Retina (tissue), 1 donor: Measurements from ENCODE around the gene CIC.

Source experiments
- DNase-seq: peaks from one replicate; pipeline ENCODE4 v3.0.0-alpha.2; 2016

CIC gene

GRCh38 chr19:42244347-42245220, 24.5 kb upstream of the CIC start:
- DNase-seq, result peak; percentile 97

GRCh38 chr19:42245231-42245630, 23.8 kb upstream of the CIC start:
- DNase-seq, result no peak

GRCh38 chr19:42246143-42246921, 22.7 kb upstream of the CIC start:
- DNase-seq, result peak; percentile 52

DNA sequence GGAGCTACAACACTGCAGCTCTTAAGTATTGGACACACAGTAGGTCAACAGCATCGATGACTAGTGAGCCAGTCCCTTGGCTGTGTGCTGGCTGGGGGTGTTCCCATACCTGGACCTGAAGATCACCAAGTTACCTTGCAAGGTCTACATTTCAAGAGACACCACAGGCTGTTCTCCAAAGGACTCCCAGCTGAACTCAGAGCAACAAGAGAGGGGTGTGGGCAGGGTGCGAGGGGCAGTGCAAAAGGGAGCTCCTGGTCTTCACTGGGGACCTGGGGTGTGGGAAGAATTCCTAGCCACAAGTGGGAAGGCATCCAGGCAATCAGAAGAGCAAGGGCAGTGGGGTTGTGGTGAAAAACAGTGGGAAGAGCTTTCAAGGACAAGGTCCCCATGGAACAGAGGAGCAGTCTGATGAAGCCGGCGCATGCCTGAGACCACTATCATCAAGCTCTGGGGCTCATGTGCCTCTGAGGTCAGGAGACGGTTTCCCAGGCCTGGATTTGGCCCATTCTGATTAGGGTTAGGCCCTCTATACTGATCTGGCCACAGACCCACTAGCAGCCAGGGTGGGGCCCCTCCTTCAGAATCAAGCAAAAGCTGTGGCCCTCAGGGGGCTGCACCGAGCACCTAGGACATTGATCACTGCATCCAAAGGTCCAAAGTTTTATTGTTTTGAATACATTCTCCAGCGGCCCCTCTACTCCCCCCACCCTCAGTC, 22.0 kb upstream of the CIC start:
- DNase-seq, result peak; percentile 18

DNA sequence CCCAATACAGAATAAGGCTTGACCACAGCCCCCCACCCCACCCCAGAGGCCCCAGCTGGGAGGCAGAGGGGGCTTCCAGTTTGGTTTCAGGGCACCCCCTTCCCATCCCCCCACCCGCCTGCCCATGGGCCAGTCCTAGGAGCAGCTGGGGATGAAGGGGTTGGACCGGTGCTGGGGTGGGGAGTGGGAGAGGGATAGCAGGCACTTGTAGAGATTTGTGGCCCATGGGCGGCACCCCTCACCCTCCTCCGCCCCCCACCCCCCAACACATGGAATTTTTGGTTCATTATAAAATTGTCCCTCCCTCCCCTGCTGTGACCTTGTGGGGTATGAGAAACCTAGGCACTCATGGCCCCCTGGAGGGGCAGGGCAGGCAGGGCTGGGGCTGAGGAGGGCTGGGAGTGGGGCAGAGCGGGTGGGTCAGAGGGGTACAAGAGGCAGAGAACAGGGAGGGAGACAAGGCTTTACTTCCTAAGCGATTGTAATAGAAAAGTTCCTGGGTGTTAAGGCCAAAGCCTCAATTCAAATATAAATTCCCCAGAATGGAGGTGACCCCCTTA, 21.3 kb upstream of the CIC start:
- DNase-seq, result no peak

- no peak for DNase-seq
These were observed 20.5 kb upstream of the CIC start for GRCh38 chr19:42248270-42249148.

GRCh38 chr19:42249149-42249750, 19.8 kb upstream of the CIC start:
- DNase-seq, result no peak

GRCh38 chr19:42249769-42250168, 19.3 kb upstream of the CIC start:
- DNase-seq, result no peak

DNA sequence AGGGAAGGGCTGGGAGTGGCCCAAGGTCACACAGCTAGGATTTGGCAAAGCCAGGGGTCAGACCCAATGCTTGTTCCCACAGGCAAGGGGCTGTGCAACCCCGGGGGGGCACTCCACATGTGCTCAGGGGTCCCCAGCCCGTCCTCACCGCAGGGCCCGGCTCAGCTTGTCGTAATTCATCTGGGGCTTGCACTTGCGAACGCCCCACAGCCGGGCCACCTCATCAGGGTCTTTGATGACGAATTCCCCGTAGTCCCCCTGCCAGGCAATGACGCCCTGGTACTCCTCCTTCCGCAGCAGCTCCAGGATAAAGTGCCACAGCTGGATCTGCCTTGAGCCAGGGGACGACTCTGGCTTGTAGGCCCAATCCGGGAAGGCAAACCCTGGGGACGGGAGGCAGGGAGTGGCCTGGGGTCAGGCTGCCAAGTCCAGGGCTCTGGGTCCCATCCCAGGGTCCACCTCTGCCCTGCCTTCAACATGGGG, 18.8 kb upstream of the CIC start:
- DNase-seq, result peak; percentile 27

DNA sequence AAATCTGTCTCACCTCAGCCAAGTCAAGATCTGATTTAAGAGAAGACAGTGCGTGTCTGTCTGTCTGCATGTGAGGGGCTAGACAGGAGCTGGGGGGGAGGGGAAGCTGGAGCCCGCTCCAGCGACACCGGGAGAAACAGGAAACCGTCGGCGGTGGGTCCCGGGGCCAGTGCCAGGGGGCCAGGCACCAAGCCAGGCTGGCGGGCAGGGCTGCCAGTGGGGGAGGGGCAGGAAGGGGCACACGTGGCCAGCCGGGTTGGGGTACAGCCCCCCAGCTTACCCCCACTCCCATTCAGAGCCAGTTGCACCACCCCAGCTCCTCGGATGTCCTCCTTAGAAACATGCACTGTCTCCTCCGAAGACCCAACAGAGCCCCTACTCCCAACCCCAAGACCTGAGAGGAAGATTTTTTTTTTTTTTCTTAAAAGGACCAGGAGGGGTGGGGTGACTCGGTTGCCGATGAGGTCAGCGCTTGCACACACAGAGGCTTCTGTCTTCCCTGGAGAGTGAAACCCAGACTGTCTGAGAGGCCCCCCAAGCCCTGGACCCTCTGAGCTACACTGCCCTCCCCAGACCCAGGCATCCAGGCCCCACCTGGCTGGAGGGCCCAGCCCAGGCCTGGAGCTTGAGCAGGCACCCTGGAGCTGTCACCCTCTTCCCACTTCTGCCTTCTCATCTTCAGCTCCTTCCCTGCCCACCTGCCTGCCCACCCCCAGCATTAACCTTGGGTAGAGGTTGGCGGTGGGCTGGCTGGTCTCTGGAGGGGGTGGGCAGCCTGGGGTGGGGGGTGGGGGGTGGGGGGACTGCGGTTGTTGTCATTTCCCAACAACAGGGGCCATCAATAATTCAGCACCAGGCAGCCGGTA, 18.2 kb upstream of the CIC start:
- DNase-seq, result peak; percentile 44

GRCh38 chr19:42251572-42252358, 17.3 kb upstream of the CIC start:
- peak; percentile 39 for DNase-seq

- DNase-seq, result peak; percentile 68
These were observed 16.4 kb upstream of the CIC start for GRCh38 chr19:42252365-42253244.

GRCh38 chr19:42253245-42254088, 15.6 kb upstream of the CIC start:
- DNase-seq, result peak; percentile 55

DNA sequence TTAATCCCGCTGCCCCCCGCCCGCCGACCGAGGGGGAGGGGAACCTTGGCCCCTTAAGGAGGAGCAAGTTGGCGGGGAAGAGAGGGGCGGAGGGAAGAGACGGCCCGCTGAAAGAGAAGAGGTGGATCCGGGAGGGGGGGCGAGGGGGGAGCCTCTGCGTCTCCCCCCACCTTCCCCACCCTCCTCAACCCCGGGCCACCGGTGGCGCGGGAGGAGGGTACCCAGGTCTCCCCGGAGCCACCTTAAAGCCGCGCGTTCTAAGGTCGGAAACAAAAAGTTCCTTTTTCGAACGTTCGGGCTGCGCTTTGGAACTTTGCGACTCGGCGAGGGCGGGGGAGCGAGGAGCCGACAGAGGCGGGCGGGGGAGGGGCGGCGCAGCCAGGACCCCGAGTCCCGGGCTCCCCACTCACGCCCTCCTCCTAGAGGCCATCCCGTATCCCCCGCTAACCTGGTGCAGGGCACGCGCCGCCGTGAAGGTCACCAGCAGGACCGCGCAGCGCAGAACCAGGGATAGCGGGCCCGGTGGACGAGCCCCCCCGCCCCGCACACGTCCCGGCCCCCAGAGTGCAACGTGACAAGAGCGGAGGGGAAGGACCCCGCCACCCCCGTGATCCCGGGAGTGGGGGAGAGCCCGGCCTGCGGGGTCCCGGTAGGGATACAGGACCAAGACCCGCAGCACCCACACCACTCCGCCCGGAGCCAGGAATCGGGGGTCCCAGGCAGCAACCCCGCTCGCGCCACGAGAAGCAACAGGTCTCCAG, 14.8 kb upstream of the CIC start:
- peak; percentile 82 for DNase-seq

DNA sequence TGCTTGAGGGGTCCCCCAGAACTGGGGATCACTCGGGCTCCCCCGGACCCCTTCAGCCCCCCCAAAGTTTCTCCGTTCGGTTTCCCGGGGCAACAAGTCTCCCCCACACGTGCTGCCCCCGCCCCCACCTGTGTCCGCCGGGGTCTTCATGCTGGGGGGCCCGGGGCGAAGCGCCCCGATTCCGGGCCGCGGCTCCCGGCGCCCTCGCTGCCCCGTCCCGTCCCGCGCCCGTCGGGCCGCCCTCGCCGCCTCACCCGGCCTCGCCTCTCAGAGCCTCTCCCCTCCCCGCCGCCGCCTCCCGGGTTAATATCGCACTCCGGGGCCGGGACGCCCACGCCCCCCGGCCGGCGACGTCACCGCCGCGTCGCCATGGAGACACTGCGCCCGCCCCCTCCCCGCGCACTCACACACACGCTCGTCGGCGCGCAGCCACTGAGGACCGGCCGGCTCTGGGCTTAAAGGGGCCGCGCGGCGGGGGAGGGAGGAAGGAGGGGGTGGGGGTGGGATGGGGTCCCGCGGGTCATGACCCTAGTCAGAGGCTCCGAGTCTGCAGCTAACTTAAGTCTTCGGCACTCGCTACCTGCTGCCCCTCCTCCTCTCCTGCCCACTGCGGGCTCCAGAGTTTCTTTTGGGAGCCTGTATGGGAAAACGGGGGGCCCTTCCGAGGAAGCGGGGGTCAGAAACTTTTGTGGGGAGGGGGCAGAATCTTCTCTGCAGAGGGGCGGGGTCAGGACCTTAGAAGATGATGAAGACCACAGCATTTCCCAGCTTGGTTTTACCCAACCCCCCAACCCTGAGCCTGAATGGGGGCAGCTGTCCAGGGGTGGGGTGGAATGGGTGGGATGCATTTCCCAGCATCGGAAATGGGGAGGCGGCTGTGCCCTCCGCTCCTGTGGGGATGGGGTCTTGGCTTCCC, 13.9 kb upstream of the CIC start, which contains the start of gene ERF:
Gene ERF (minus strand): TSS at position 279 of the 916 bp plus-strand sequence. CDS start 129 bp downstream, at position 150.
- DNase-seq, result peak; percentile 92
